ENCODE measurements around the gene KIT.
"Not testable (repeated sequence)": the region's sequence is repeated elsewhere in the genome, so short reads cannot be mapped to it uniquely, and the experiment has no call there.

KIT gene

DNA sequence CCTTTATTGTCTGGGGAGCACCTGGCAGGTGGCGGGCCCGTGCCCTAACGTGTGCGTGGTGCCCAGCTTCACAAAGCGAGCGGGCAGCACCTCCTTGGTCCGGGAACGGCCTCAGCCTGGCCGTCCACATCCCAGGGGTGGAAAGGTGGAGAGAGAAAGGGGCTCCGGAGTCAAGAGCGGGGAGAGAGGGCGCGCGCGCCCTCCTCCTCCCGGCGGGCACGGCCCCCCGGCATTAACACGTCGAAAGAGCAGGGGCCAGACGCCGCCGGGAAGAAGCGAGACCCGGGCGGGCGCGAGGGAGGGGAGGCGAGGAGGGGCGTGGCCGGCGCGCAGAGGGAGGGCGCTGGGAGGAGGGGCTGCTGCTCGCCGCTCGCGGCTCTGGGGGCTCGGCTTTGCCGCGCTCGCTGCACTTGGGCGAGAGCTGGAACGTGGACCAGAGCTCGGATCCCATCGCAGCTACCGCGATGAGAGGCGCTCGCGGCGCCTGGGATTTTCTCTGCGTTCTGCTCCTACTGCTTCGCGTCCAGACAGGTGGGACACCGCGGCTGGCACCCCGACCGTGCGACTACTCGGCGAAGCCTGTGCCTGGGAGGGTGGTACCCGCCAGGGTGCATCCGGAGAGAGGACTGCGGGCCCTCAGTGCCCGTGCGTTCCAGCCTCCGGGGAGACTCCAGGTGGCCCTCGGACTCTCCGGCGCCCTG, at the start of gene KIT:
TSS of gene KIT (plus strand) at position 407 of the 701 bp plus-strand sequence. CDS start at position 465, 58 bp downstream.
- peak; percentile 22 for DNase-seq (ENCODE audit: low read depth)

DNA sequence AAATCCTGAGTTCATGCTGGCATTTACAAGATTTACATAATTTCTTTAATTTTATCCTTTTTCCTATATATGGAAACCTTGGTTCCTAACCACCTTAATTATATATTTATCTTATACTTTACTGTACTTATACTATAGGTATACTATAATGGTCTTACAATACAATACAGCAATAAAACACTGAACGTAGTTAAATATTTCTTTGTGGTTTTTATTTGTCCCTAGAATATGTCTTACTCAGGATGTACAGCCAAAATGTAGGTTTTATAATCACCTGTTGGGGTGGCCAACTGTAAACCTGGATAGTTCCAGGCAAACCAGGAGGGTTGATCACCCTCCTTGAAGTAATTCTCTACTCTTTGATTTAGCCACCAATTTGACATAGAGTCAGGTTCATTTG, 48.4 kb upstream of the KIT start:
- DNase-seq (ENCODE audit: low read depth): no peak

DNA sequence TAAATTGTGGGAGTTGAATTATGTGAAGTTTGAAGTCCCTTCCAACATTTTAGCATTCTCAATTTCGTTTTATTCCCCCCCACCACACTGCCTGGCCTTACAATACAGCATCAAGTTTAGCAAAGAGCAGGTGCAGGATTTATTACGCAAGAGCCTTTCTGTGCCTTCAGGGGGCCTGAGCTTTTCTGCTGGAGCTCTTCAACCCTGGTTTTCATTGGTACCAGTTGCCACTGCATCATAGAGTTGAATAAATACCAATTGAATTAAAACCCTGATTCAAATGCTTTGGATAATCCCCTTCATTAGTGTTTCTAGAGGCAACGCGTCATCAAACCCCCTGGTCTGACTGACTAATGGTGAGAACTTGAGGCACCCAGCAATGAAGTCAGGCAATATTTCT, 43.6 kb upstream of the KIT start:
- DNase-seq (ENCODE audit: low read depth): no peak

DNA sequence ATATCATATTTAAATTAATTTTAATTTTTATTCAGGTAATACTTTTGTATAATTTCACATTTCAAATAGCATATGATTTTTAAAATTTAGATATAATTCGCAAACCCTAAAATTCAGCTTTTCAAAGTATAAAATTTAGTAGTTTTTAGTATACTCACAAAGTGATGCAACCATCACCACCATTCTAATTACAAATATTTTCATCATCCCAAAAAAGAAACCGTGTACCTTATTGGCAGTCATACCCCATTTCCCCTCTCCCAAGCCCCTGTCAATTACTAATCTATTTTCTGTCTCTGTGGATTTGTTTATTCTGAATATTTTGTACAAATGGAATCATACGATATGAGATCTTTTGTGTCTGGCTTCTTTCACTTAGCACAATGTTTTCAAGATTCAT, 37.0 kb upstream of the KIT start:
- no peak for DNase-seq (ENCODE audit: low read depth)

DNA sequence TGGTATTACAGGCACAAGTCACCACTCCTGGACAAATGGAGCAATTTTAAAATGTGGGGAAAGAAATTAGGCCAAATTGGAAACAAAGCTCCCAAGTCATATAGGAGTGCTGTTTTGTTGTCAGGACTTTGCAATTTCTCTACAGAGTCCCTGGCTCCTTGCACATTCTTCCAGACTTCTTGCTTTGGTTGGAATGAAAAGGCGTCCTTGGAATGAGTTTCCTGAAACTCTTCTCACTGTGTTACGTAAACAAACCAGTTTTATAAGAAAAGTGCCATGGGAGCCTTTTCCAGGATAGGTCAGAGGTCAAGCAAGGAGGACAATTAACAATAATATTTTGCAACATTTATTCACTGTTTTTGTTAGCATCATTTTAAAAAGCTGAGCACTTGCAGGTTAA, 32.4 kb upstream of the KIT start:
- no peak for DNase-seq (ENCODE audit: low read depth)

DNA sequence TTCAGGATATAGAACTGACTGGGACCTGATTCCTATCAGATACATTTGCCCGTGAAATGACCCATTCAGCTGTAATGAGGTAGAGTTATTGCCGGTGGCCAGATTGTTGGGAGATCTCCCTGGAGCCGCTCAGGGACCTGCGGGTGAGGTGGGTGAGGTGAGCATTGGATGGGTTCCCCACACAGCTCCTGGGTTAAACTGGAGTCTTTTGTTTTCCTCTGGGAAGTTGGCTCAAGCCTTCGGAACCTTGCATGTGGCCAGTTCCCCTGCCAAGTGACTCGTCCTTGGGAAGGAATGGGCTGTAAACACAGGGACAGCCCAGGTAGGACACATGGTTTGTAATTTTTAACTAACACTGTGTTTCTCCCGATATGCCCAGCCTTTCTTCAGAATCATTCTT, 31.6 kb upstream of the KIT start:
- DNase-seq (ENCODE audit: low read depth): no peak

DNA sequence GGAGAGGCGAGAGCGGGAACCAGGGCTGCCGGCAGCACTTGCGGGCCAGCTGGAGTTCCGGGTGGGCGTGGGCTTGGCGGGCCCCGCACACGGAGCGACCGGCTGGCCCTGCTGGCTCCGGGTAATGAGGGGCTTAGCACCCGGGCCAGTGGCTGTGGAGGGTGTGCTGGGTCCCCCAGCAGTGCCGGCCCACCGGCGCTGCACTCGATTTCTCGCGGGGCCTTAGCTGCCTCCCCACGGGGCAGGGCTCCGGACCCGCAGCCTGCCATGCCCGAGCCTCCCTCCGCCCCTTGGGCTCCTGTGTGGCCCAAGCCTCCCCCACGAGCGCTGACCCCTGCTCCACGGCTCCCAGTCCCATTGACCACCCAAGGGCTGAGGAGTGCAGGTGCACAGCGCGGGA, 25.2 kb upstream of the KIT start:
- no peak for DNase-seq (ENCODE audit: low read depth)

DNA sequence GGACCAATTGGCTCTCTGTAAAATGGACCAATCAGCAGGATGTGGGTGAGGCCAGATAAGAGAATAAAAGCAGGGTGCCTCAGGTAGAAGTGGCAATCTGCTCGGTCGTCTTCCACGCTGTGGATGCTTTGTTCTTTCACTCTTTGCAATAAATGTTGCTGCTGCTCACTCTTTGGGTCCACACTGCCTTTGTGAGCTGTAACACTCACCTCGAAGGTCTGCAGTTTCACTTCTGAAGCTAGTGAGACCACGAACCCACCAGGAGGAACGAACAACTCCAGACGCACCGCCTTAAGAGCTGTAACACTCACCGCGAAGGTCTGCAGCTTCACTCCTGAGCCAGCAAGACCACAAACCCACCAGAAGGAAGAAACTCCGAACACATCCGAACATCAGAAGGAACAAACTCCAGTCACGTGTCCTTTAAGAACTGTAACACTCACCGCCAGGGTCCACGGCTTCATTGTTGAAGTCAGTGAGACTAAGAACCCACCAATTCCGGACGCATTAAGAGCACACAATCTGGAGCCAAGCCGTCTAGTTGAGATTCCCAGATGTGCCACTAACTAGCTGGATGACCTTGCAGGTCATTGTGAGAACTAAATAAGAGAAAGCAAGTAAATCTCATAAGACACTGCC, 24.5 kb upstream of the KIT start:
- DNase-seq (ENCODE audit: low read depth): not testable (repeated sequence)

DNA sequence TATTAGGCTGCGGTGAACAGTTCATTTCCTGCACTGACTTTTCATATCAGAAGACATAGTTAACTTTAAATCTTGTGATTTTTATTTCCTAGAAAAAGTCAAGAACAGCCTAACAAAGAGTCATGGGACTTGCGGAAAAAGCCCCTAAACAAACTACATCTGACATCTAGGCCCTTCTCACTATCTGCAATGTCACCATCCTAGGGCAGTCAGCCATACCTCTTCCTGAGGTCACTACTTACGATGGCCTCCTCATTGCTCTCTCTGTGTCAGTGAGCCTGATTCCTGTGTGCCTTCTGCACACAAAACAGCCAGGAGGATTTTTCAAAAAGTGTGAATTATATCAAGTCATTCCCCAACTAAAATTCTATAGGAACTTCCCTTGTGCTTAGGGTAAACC, 22.4 kb upstream of the KIT start:
- DNase-seq (ENCODE audit: low read depth): no peak

DNA sequence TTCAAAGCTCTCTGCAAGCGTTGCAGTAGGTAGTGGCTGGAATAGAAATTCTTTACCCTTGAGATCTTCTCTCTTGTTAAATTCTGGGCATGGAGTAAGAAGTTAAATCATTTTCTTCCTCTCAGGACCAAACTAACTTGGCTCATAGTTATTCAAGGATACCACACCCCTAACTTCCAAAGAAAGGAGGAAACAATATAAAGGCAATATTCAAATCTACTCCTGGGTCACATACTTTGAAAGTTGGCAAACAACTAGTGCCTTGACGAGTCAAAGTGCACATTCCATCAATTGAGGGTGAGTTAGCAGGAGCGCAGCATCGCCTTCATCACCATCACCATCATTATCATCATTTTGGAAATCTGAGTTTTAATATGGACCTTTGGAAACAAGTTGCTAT, 20.4 kb upstream of the KIT start:
- DNase-seq (ENCODE audit: low read depth): no peak

DNA sequence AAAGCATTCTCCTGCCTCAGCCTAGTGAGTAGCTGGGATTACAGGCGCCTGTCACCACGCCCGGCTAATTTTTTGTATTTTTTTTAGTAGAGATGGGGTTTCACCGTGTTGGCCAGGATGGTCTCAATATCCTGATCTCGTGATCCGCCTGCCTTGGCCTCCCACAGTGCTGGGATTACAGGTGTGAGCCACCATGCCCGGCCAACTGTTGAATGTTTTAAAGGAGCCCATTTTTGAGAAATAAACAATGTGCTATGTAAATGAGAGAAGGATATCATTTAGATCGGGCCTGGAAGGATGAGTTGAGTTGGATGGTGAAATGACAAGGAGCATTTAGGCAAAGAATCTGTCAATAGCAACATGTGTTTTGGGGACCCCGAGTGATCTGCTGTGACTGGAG, 16.7 kb upstream of the KIT start:
- DNase-seq (ENCODE audit: low read depth): not testable (repeated sequence)

DNA sequence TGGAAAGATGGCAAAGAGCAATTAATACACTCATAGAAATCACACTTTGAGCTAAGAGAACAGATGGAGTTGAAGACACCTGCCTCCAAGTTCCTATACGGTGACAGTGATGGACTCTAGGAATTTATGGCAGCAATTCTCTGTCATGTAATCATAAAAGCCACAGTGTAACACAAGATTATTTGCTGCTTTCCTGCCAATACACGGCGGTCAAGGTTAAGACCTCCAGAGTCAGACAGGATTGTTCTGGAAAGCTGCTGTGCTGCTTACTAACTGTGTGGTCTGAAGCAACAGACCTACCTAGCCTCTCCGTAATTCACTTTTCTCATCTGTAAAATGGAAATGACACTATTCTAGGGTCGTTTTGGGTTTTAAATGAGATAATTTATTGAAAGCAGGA, 14.6 kb upstream of the KIT start:
- DNase-seq (ENCODE audit: low read depth): no peak

DNA sequence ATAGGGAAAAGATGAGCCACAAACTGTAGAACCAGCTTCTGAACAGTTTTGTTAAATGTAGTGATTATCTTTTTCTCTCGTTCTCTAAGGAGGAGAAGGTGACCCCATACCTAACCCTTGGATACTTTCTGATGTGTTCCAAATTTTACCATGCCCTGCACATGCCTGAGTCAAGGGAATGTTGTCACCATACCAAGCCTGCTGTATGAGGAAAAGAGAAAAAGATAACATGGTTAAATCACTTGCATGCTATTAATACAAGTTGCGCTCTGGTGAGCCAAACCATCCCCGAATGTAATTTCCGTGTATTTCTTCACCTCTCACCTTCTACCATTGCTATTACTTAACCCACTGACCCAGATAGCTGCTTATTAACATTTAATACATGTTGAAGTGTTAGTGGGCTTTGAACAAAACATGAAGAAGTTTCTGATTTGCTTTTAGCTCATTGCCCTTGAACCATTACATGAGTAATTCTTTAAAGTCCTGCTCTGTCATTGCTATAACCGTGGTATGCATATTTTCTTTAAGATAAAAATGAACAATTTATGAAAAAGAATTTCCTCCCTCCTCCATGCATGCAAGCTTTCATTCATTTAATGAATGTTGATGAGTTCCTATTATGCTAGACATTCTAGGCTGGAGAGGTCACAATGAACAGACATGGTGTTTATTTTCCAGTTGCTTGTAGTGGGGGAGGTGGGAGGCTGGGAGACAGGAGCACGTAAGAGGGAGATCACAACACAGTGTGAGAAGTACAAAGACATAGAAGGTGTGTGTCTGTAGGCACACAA, 13.6 kb upstream of the KIT start:
- DNase-seq (ENCODE audit: low read depth): no peak

DNA sequence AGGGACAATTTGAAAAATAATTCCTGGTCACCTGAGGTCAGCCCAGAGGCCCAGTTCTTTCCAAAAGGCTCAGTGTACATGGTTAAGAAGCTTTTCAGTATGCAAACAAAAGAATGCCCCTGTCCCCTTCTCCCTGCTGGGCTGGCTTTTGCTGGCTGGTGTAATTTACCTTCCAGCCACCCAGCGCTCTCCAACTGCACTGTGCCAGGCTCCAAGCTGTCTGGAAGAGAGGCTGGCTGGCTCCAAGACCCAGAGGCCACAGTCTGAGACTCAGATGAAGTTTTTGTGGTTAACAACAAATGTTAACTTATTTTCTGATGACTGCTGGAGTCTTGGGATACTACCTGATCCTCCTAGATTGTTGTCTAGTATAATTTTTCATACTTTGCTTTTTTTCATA, 11.9 kb upstream of the KIT start:
- no peak for DNase-seq (ENCODE audit: low read depth)

DNA sequence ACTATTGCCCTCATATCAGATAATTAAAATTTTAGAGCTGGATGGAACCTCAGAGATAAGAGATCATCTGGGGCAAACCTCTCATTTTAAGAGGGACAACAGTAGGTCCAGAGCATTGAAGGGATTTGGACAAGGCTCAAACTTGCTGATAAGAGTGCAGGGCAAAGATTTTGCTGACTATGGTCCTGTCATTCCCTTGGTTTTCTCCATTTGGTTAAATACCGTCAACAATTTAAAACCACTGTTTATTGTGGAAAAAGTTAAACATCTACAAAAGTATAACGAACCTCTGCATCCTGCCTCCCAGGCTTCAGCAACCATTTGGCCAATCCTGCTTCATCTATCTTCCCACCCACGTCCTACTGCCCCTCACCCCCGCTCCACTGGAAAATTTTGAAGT, 10.7 kb upstream of the KIT start:
- no peak for DNase-seq (ENCODE audit: low read depth)

DNA sequence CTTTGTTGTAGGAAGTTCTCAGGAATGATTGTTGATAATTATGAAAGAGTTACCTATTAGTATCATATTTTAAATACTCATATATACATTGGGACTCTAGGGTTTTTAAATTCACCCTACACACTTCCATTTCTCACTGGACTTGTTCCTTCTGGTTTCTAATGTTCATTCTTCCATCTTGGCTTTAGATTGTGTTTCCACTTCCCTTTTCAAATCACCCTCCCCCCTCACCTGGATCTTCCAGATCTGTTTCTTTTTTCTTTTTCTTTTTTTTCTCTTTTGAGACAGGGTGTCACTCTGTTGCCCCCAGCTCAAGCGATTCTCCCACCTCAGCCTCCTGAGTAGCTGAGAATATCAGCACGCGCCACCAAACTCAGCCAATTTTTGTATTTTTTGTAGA, 6.7 kb upstream of the KIT start:
- no peak for DNase-seq (ENCODE audit: low read depth)

DNA sequence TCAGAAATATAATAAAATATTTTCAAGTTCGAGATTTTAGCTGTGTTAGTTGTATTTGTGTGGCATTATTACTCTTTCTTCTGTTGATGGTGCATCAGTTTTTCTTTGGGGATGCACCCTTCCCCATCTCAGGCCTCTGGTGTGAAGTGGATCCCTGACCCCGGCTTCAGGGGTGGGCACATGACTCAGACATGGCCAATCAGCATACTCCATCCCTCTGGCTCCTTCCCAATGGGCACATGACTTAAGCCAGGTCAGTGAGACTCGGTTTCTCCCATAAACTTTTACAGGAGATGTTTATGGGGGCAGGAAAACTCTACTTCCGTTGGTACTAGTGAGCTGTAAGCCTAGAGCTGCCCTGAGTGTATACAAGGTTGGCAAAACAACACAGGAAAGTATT, 3.0 kb upstream of the KIT start:
- DNase-seq (ENCODE audit: low read depth): no peak

DNA sequence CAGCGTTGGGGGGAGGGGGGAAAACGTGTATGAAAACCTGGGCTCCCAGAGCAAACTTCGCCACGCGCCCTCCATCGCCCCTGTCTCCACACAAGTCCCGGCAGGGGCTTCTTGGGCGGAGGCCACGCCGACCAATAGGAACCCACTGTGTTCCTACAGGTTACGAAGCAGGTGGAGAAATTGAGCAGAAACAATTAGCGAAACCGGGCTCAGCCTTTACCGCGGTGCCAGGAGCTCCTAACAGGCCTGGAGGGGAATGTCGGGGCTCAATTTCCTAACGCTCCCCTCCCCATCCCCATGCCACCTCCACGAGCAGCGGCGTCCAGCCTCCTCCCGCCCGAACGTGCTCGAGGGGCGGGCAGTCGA, 589 bp upstream of the KIT start:
- DNase-seq (ENCODE audit: low read depth): no peak

DNA sequence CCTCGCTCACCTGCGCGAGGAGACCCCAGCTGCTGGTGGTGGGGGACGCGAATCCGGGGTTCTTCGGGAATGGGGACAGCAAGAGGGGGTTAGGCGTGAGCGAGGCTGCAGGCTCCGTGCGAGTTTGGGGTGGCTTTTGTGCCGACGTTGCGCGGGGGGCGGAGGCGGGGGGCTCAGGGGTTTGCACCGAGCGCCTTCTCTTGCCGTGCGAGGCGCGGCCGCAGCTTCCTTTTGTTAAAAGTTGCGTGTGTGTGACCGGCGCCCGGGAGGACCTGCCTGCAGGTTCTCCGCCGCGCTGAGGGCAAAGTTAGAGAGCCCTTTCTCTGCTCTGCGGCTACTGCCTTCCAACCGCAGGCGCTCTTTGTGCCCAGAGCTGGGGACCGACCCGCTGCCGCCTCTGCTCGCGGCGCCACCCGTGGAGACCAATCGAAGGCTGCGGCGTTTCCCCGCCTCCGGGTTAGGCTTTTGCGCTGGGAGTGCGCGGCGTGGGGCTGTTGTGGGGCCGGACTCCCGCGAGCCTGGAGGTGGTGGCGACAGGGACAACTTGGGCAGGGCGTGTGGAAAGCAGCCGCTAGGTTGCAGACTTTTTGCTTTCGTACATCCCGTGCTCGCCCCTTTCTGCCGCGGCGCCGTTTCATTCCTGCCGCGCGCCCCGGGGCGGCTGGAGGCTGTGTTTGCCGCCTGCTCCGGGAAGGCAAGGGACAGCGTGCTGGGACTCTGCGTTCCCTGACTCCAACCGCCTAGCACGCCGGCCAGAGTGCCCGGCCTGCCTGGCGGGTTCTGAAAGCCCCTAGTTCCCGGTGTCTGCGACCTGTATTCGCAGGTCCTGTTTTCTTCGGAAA, 716 bp downstream of the KIT start:
- peak; percentile 13 for DNase-seq (ENCODE audit: low read depth)

DNA sequence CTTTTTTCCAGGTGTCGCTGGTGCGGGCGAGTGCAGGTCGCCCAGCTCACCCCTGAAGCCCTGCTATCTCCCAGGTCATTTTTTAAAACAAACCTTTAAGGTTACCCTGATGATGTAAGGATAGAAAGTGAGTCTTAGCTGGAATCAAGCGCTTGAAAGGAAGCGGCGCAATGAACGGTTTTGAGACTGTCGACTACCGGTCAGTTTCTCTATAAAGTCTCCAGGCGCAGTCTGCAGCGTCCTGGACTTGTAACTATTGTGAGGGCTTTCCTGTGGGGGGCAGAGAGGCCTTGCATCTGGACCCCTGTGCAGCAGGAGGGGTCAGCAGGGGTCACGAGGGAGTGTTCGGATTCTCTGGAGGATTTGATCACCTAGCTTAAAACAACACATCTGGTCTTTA, 1.6 kb downstream of the KIT start:
- DNase-seq (ENCODE audit: low read depth): no peak

DNA sequence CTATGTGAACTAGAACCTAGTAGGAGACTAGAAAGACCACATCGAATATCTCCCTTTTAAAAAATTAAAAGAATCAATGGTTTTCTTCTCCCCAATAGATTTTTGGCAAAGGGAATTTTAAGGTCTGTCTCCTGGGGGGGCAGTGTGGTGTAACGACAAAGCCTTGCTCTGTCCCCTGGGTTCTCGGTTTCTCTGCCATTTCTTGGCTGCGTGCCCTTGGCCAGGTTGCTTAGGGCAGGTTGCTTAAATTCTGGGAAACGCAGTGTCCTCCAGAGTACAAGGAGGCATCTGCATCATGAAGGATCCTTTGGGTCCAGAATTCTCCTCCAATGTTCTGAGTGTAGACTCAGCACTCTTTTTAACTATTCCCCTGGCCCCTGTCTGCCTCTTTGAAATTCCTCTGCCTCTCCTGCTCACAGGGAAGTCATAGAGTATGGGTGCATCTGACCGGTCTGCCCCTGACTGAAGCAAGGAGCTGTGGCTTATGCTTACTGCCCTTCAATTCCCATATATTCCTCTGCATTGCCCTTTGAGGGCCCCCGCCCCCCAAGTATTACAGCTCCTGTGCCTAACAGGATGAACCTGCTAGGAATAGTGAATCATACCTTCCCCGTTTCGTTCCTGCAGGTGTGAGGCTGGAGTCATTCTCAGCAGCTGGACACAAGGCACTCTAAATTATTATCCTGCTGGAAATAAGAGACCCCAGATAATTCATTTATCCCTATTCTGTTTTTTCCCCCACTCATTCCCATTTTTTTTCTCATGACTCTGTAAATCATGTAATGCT, 2.2 kb downstream of the KIT start:
- no peak for DNase-seq (ENCODE audit: low read depth)

DNA sequence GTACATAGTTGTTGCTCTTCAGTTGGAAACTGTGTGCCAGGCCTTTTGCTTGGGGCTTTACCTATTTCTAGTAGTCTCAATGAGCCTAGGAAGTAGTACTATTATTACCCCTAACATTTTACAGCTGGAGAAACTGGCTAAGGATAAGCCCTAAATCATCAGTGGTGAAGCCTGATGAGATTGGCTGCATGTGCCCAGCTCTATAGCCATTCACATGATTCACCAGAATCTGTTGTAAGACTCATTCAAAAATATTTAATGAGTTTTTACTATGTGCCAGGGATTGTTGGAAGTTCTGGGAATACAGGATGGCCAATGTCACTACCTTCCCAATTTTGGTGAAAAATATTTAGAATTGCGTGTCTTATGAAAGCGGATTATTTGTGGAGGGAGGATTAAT, 2.8 kb downstream of the KIT start:
- DNase-seq (ENCODE audit: low read depth): no peak
